ENCODE results near the gene COPS8. TPM values are rescaled to one million over a fixed set of nuclear protein-coding genes. Genes with fewer than 3 reads are reported as not detected.

COPS8 gene
- total RNA-seq, 6 donors from 2014 or later, result 24.1 to 48.3 (median 38.1) TPM

GRCh38 chr2:237044281-237044680 lies 41.4 kb upstream of the COPS8 start:
- H3K27me3 ChIP-seq, result no peaks in the 10 kb centered on the region
- ATAC-seq (ENCODE audit: low FRiP score in 2 of 2) (no peak), DNase-seq (no peak)
- no peak overlapping the region for H3K27ac ChIP-seq
- peaks cover 9 to 13% (median 12%) of the 10 kb centered on the region in 4 donors for H3K9me3 ChIP-seq
- peaks cover 0 to 8% (median 0%) of the 10 kb centered on the region in 4 donors for H3K4me1 ChIP-seq
- WGBS, 2 donors, result 40 to 55% methylated on average over 3 of the region's 3 CpGs
- TF ChIP-seq EP300 (IDR thresholded peaks at IDR 0.05) (no peak), CTCF (IDR thresholded peaks at IDR 0.05) (no peak), POLR2A (IDR thresholded peaks at IDR 0.05) (no peak)
- H3K36me3 ChIP-seq, result no peaks in the 10 kb centered on the region
- H3K4me3 ChIP-seq, result no peak overlapping the region

- no peak for ATAC-seq (ENCODE audit: low FRiP score in 2 of 2)
- H3K4me3 ChIP-seq, result no peak overlapping the region
- H3K4me1 ChIP-seq, result peaks cover 0 to 8% (median 0%) of the 10 kb centered on the region in 4 donors
- no peaks in the 10 kb centered on the region for H3K27me3 ChIP-seq
- no peaks in the 10 kb centered on the region for H3K36me3 ChIP-seq
- TF ChIP-seq EP300 (IDR thresholded peaks at IDR 0.05), result no peak
- no peak for TF ChIP-seq POLR2AphosphoS5 (IDR thresholded peaks at IDR 0.05)
- no peak for TF ChIP-seq POLR2A (IDR thresholded peaks at IDR 0.05)
- no peak for TF ChIP-seq CTCF (IDR thresholded peaks at IDR 0.05)
- peaks cover 11 to 17% (median 12%) of the 10 kb centered on the region in 4 donors for H3K9me3 ChIP-seq
- no peak overlapping the region for H3K27ac ChIP-seq
- DNase-seq, result no peak
- WGBS, 2 donors, result 65 to 76% methylated on average over 4 of the region's 4 CpGs
Measured at GRCh38 chr2:237045449-237045848, 40.2 kb upstream of the COPS8 start.

DNA sequence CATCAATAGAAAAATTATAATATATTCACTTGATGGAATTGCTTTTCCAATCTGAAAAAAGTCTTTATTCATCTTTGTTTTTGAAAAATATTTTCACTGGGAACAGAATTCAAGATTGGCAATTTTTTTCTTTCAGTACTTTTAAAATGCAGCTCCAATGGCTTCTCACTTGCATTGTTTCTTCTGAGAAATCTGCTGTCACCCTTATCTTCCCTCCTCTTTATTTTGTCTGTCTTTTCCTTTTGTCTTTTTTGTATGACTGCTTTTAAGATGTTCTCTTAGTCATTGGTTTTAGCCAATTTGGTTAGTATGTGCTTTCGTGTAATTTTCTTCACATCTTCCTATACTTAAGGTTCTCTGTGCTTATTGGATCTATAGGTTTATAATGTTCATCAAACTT lies 37.1 kb upstream of the COPS8 start:
- ATAC-seq (ENCODE audit: low FRiP score in 2 of 2) (no peak), DNase-seq (no peak)
- H3K9me3 ChIP-seq, result peaks cover 11 to 17% (median 12%) of the 10 kb centered on the region in 4 donors
- TF ChIP-seq POLR2A (IDR thresholded peaks at IDR 0.05) (no peak), CTCF (IDR thresholded peaks at IDR 0.05) (no peak), EP300 (IDR thresholded peaks at IDR 0.05) (no peak), POLR2AphosphoS5 (IDR thresholded peaks at IDR 0.05) (no peak)
- no peak overlapping the region for H3K27ac ChIP-seq
- WGBS, 2 donors, result 95 to 100% methylated on average over 1 of the region's 1 CpG
- H3K4me3 ChIP-seq, result no peak overlapping the region
- H3K27me3 ChIP-seq, result no peaks in the 10 kb centered on the region
- H3K4me1 ChIP-seq, result peaks cover 0 to 8% (median 0%) of the 10 kb centered on the region in 4 donors
- H3K36me3 ChIP-seq, result no peaks in the 10 kb centered on the region

DNA sequence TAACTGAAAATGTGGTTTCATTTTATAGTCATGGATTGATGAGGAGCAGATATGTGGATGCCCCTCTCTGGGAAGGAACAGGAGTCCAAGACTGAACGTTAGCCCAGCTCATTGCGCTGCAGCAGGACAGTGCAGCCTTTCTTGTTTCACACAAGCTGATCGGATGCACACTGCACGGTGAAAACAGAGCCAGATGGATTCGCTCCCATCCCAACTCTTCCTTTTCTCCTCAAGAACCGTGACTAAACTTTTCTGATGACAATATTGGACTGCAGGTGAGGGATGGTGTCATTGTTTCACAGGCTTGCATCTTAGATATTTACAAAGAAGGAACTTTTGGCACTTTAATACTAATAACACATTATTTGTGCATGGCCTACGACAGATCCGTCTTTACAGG lies 33.8 kb upstream of the COPS8 start:
- Histone ChIP-seq H3K27me3 (no peaks in the 10 kb centered on the region), H3K4me1 (no peaks in the 10 kb centered on the region), H3K4me3 (no peak overlapping the region), H3K27ac (no peak overlapping the region), H3K36me3 (no peaks in the 10 kb centered on the region), H3K9me3 (peaks cover 11 to 17% (median 12%) of the 10 kb centered on the region in 4 donors)
- DNase-seq (no peak), ATAC-seq (ENCODE audit: low FRiP score in 2 of 2) (no peak)
- no peak for TF ChIP-seq POLR2AphosphoS5 (IDR thresholded peaks at IDR 0.05)
- TF ChIP-seq EP300 (IDR thresholded peaks at IDR 0.05), result no peak
- no peak for TF ChIP-seq POLR2A (IDR thresholded peaks at IDR 0.05)
- TF ChIP-seq CTCF (IDR thresholded peaks at IDR 0.05), result no peak
- 80 to 88% methylated on average over 8 of the region's 8 CpGs for WGBS, 2 donors

- H3K4me1 ChIP-seq, result no peaks in the 10 kb centered on the region
- no peak overlapping the region for H3K27ac ChIP-seq
- DNase-seq (no peak), ATAC-seq (ENCODE audit: low FRiP score in 2 of 2) (no peak)
- WGBS, 2 donors, result 72 to 86% methylated on average over 2 of the region's 2 CpGs
- no peak overlapping the region for H3K4me3 ChIP-seq
- peaks cover 9 to 16% (median 11%) of the 10 kb centered on the region in 4 donors for H3K9me3 ChIP-seq
- no peak for TF ChIP-seq POLR2A (IDR thresholded peaks at IDR 0.05)
- no peak for TF ChIP-seq CTCF (IDR thresholded peaks at IDR 0.05)
- no peak for TF ChIP-seq POLR2AphosphoS5 (IDR thresholded peaks at IDR 0.05)
- no peak for TF ChIP-seq EP300 (IDR thresholded peaks at IDR 0.05)
- no peaks in the 10 kb centered on the region for H3K36me3 ChIP-seq
- H3K27me3 ChIP-seq, result no peaks in the 10 kb centered on the region
Measured at GRCh38 chr2:237053066-237053465, 32.6 kb upstream of the COPS8 start.

All from upper lobe of left lung (tissue), 6 donors.